Endothelial cell of umbilical vein (primary cell): Measurements from ENCODE around the gene PCDH9. TPM values are rescaled to one million over a fixed set of nuclear protein-coding genes. Genes with fewer than 3 reads are reported as not detected.

ENCODE experiments used
- BruUV-seq: library from RNA; stranded (reverse); fragments of 400-500 nt; replicated peaks from 2 replicates; lab custom pipeline; 2021; lab: Mats Ljungman, UMichigan
- CTCF ChIA-PET: fragments of 300-600, 350-600 bp; sonication (Branson Sonifier 250); formaldehyde crosslinking; loops from one replicate; lab custom pipeline; 2021; ENCODE audit warnings: antibody characterized with exemption, inconsistent platforms; lab: Charles Lee
- POLR2A ChIA-PET: fragments of 300-600, 350-600 bp; sonication (Branson Sonifier 250); formaldehyde crosslinking; loops from one replicate; lab custom pipeline; 2021; ENCODE audit warnings: antibody characterized with exemption, inconsistent platforms; lab: Charles Lee
- DNase-seq: peaks from one replicate; pipeline ENCODE4 v3.0.0-alpha.2; 2011; ENCODE audit warnings: low read depth, low spot score
- FAIRE-seq: peaks from 2 replicates; lab custom pipeline; 2011; peaks lifted over from hg19 to GRCh38; lab: Jason Lieb, UNC
- H2AFZ ChIP-seq: 2 replicates; pipeline ENCODE4 v1.6.0; 2012; ENCODE audit warnings: low read depth, low read length, control low read depth, inconsistent platforms
- H3K27ac ChIP-seq: 2 replicates; pipeline ENCODE4 v1.5.1; 2011; ENCODE audit warnings: low read depth, mild to moderate bottlenecking, control low read depth, low read length, moderate library complexity; ENCODE audit not compliant: insufficient read depth
- H3K27me3 ChIP-seq, 2 experiments: 2 replicates each; pipeline versions ENCODE4 v1.6.0 to v1.6.1; 2011; ENCODE audit warnings: low read length in 2 of 2, mixed read lengths in 1 of 2; ENCODE audit not compliant: control insufficient read depth in 2 of 2, insufficient read depth in 2 of 2
- H3K36me3 ChIP-seq, 2 experiments: 2 replicates in 1 of 2; 3 replicates in 1 of 2; pipeline ENCODE4 v1.5.1; 2011; ENCODE audit warnings: low read length in 2 of 2, mild to moderate bottlenecking in 1 of 2, moderate library complexity in 1 of 2; ENCODE audit not compliant: control insufficient read depth in 2 of 2, insufficient read depth in 2 of 2; ENCODE audit errors: extremely low read depth in 1 of 2
- H3K4me1 ChIP-seq: 3 replicates; pipeline ENCODE4 v1.5.1; 2011; ENCODE audit warnings: mild to moderate bottlenecking, low read length; ENCODE audit not compliant: control insufficient read depth, insufficient read depth; ENCODE audit errors: extremely low read depth
- H3K4me2 ChIP-seq: 2 replicates; pipeline ENCODE4 v1.6.1; 2011; ENCODE audit warnings: low read length, control low read depth, mixed read lengths; ENCODE audit not compliant: insufficient read depth
- H3K4me3 ChIP-seq, 3 experiments: fragments of 200-600 bp in 1 of 3; sonication (generic), shearing (Covaris generic) in 1 of 3; replicated peaks in 1 of 3; 2 replicates each; pipeline ENCODE4 v1.5.1; 2011 to 2016; ENCODE audit warnings: control low read depth in 3 of 3, low read length in 3 of 3, mild to moderate bottlenecking in 2 of 3, inconsistent platforms in 1 of 3, low read depth in 1 of 3, moderate library complexity in 1 of 3; ENCODE audit not compliant: insufficient read depth in 1 of 3
- H3K79me2 ChIP-seq: 2 replicates; pipeline ENCODE4 v1.6.0; 2012; ENCODE audit warnings: low read length, inconsistent platforms; ENCODE audit not compliant: control insufficient read depth, insufficient read depth
- H3K9ac ChIP-seq: replicated peaks from 2 replicates; pipeline ENCODE3; 2011; ENCODE audit warnings: low read length, control low read depth; ENCODE audit not compliant: insufficient read depth; ENCODE audit errors: extremely low read depth
- H3K9me1 ChIP-seq: replicated peaks from 3 replicates; pipeline ENCODE4 v1.6.0; 2011; ENCODE audit warnings: mild to moderate bottlenecking, low read length; ENCODE audit not compliant: control insufficient read depth, insufficient read depth; ENCODE audit errors: extremely low read depth
- H3K9me3 ChIP-seq: replicated peaks from 2 replicates; pipeline ENCODE4 v1.5.1; 2012; ENCODE audit warnings: low read length, inconsistent platforms; ENCODE audit not compliant: control insufficient read depth, insufficient read depth
- H4K20me1 ChIP-seq: replicated peaks from 2 replicates; pipeline ENCODE3; 2011; ENCODE audit warnings: mild to moderate bottlenecking, low read length; ENCODE audit not compliant: control insufficient read depth, insufficient read depth; ENCODE audit errors: extremely low read depth
- FOS ChIP-seq: IDR thresholded peaks from 2 replicates; pipeline ENCODE4 v1.6.1; 2011; ENCODE audit warnings: mild to moderate bottlenecking, low read length, moderate library complexity, borderline replicate concordance; ENCODE audit not compliant: insufficient read depth
- JUN ChIP-seq: IDR thresholded peaks from 2 replicates; pipeline ENCODE4 v1.6.1; 2011; ENCODE audit warnings: borderline replicate concordance, low read depth; ENCODE audit not compliant: insufficient read length, insufficient read depth
- POLR2AphosphoS5 ChIP-seq: IDR thresholded peaks from 2 replicates; pipeline ENCODE4 v1.6.1; 2012; ENCODE audit warnings: low read depth, mild to moderate bottlenecking, control low read depth, low read length, moderate library complexity; ENCODE audit not compliant: insufficient read depth
- dilution Hi-C: fragments of 300-500 bp; cut with MboI; formaldehyde crosslinking; loops from one replicate; pipeline ENCODE4 v1.15.0; 2019; ENCODE audit warnings: low sequenced_read_pairs; ENCODE audit not compliant: extremely low pct_ligation_motif_present
- intact Hi-C: fragments of 100-400 bp; cut with micrococcal nuclease; formaldehyde crosslinking; loops from one replicate; pipeline ENCODE4 v1.10.0; 2022
- polyA plus RNA-seq, 4 experiments: library from polyadenylated mRNA; depleted of rRNA in 3 of 4; stranded (reverse) in 3 of 4; unstranded in 1 of 4; fragments of >200 nt; gene quantifications; 2 replicates each; pipeline versions ENCODE4 v1.2.1 to v1.2.3, GENCODE V29; 2011 to 2012; ENCODE audit warnings: missing spikeins in 1 of 4
- total RNA-seq: library from RNA; stranded (reverse); gene quantifications from 2 replicates; pipeline ENCODE4 v1.2.3, GENCODE V29; 2021
- TF ChIP-seq, protein P1 (sequence below), 2 donors: IDR thresholded peaks; 1 replicate in 1 of 2; 2 replicates in 1 of 2; pipeline ENCODE4 v1.5.1; 2011; ENCODE audit warnings: low read length in 2 of 2, mild to moderate bottlenecking in 2 of 2, moderate library complexity in 2 of 2, control low read depth in 1 of 2, inconsistent platforms in 1 of 2, low read depth in 1 of 2; ENCODE audit not compliant: insufficient read depth in 1 of 2; ENCODE audit errors: extremely low read depth in 1 of 2

The PCDH9 gene
- total and polyA plus RNA-seq, 2 donors (not counting 3 experiments of a cell fraction or from before 2014, with no cell fraction given), result 1.1 to 5.2 TPM

DNA sequence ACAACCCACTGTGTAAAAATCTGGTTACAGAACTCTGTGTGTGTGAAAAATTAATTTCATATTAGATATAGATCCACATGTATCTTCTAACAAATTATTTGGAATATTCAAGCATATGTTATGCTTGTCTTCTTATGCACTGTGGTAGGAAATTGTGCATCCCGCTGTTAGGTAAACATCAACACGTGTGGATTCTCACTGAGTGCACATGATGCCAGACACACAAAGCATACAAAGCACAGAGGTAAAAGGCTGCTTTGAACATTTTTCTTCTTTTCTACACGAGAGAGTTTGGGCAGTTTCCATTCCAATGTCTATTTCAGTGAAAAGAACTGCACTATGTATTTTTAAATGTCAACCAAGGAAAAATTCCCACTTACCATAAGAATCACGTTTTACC lies 354.9 kb downstream of the PCDH9 start:
- Histone ChIP-seq H3K9me3 (no peaks in the 10 kb centered on the region), H3K27ac (no peak overlapping the region), H3K27me3 (no peaks in the 10 kb centered on the region), H3K4me1 (no peaks in the 10 kb centered on the region), H3K9ac (no peak overlapping the region), H4K20me1 (no peaks in the 10 kb centered on the region), H3K9me1 (no peaks in the 10 kb centered on the region), H3K4me2 (no peak overlapping the region), H3K36me3 (no peaks in the 10 kb centered on the region), H2AFZ (no peak overlapping the region), H3K79me2 (no peaks in the 10 kb centered on the region), H3K4me3 (no peak overlapping the region)
- dilution Hi-C loops (no loop called here), intact Hi-C loops (no loop called here)
- ChIA-PET POLR2A (no interaction called here), CTCF (no interaction called here)
- TF ChIP-seq FOS (no peak), JUN (no peak), POLR2AphosphoS5 (no peak)
- TF ChIP-seq, protein P1, sequence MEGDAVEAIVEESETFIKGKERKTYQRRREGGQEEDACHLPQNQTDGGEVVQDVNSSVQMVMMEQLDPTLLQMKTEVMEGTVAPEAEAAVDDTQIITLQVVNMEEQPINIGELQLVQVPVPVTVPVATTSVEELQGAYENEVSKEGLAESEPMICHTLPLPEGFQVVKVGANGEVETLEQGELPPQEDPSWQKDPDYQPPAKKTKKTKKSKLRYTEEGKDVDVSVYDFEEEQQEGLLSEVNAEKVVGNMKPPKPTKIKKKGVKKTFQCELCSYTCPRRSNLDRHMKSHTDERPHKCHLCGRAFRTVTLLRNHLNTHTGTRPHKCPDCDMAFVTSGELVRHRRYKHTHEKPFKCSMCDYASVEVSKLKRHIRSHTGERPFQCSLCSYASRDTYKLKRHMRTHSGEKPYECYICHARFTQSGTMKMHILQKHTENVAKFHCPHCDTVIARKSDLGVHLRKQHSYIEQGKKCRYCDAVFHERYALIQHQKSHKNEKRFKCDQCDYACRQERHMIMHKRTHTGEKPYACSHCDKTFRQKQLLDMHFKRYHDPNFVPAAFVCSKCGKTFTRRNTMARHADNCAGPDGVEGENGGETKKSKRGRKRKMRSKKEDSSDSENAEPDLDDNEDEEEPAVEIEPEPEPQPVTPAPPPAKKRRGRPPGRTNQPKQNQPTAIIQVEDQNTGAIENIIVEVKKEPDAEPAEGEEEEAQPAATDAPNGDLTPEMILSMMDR (IDR thresholded peaks at IDR 0.05; ENCODE audit: extremely low read depth in 1 of 2, insufficient read depth in 1 of 2, low read depth in 1 of 2, low read length in 2 of 2), result no peak
- BruUV-seq, result no TSS peak
- FAIRE-seq (no peak), DNase-seq (no peak)

DNA sequence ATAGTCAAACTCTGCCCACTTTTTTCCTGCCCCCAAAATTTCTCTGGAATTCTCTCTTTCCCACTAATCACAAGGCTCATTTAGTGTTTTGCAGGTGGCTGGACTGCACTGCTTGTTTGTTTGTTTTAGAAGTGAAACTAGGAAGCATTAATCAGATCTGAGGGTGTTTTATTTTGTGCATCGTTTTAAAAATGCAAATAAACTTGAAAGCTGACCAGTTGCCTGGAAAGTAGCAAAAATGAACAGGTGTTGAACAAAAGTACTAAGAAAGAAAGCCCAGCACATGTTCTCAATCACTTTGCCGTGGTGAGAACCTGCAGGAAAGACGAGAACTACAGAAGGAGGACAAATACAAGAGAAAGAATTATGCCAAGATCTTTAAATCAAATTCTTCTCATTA lies 365.5 kb downstream of the PCDH9 start:
- Histone ChIP-seq H3K36me3 (no peaks in the 10 kb centered on the region), H3K27ac (no peak overlapping the region), H3K79me2 (no peaks in the 10 kb centered on the region), H3K27me3 (no peaks in the 10 kb centered on the region), H3K9me1 (no peaks in the 10 kb centered on the region), H3K4me2 (no peak overlapping the region), H3K9ac (no peak overlapping the region), H4K20me1 (no peaks in the 10 kb centered on the region), H3K9me3 (no peaks in the 10 kb centered on the region), H3K4me3 (no peak overlapping the region), H2AFZ (peak overlapping the region; percentile 51), H3K4me1 (no peaks in the 10 kb centered on the region)
- intact Hi-C loops (no loop called here), dilution Hi-C loops (no loop called here)
- ChIA-PET POLR2A (no interaction called here), CTCF (no interaction called here)
- TF ChIP-seq POLR2AphosphoS5, result no peak
- DNase-seq (peak; percentile 30), FAIRE-seq (no peak)
- BruUV-seq, result no TSS peak
